HG03196 (cell line): ENCODE data around the gene HSPBP1.
"Not testable (repeated sequence)": the region's sequence is repeated elsewhere in the genome, so short reads cannot be mapped to it uniquely, and the experiment has no call there.

Experiments
- ATAC-seq: cut with Tn5 transposase; IDR thresholded peaks from one replicate; pipeline ENCODE4 v1.9.1; 2021; ENCODE audit not compliant: unreplicated experiment

The HSPBP1 gene

DNA sequence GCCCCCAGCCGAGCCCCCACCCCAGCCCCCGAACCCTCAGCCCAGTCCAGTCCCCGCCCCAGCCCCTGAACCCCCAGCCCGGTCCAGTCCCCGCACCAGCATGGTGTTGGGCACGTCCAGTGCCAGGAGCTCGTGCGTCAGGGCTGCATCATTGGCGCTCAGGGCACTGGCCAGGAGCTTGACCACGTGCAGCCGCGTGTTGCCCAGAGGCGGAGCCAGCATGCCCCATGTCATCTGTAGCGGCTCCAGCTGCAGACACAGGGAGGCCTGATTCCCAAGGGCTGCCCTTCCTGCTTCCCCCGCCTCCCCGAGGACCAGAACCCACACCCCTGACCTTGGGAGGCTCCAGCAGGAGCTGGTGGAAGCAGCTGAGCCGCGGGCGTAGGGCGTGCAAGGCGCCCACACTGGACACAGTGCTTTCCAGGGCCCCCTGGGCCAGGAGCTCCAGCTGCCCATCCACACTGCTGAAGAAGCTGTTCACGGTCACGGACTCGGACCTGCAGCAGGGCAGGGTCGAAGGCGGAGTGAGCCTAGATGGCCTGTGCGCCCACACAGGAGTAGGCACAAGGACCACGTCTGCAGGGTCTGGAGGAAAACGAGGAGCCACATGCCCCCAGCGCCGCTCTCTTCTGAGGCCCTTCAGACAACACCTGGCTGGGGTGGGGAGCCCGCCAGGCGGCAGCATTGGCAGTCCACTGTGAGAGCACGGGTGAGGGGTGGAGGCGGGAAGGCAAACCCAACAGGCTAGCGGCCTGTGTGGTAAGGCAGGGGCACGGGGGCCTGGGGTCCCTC is 38.6 kb downstream of the HSPBP1 start:
- ATAC-seq, result no peak

DNA sequence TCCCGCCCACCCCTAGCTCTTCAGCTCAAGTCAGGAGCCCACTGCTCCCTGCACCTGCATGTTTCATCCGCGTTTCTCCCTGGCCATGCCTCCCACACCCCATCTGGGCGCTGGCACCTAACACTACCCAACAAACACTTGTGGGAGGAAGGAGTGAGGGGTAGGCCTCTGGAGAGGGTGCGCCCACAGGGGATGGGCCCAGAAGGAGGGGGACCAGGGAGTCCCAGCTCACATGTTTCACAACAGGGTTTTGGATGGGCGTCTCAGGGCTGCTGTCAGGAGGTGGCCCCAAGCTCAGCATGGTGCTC is 39.2 kb downstream of the HSPBP1 start:
- ATAC-seq, result no peak

DNA sequence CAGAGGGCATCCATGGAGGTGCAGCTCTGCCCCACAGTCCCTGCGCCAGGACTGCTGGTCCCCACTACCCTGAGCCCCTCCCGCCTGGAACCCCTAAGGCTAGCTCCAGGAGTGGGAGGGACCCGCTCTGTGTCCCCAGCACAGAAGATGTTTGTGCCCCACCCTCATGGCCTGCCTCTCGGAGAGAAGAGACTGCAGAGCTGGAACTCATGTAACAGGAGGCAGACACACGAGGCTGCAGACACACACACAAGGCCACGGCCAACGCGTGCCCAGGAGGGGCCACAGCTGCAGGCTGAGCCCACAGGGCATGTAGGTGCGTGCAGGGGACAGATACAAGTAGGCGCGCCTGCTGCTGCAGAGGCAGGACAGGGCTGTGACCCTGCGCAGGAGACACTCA is 40.9 kb downstream of the HSPBP1 start:
- no peak for ATAC-seq

DNA sequence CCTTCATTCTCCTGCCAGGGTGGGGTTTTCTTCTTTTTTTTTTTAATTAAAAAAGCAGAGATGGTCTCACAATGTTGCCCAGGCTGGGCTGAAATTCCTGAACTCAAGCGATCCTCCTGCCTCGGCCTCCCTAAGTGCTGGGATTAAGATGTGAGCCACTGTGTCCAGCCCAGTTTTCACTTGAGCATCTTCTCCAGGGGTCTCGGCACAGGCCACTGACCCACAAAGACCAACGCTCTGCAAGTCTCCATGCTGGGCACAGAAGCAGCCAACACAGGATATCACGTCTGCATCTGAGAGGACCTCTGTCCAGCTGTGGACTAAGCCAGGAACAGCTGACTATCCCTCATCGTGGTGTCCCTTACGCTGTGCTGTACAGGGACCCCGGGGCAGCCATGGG is 41.9 kb downstream of the HSPBP1 start:
- ATAC-seq, result no peak

DNA sequence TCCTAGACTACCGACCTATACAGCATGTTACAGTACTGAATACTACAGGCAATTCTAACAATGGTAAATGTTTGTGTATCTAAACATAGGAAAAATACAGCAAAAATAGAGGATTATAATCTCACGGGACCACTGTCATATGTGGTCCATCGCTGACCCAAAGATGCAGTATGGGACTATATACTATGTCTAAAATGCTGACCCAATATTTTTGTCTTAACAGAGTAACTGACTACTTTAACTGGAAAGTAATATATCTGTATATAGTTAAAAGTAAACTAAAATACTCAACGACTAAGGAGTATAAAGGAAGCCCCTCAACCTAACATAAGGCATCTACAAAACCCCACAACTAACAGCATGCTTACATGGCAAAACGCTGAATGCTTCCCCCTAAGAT is 46.9 kb downstream of the HSPBP1 start:
- no peak for ATAC-seq

- no peak for ATAC-seq
These were observed 47.7 kb downstream of the HSPBP1 start for GRCh38 chr19:55232286-55232602.

- no peak for ATAC-seq
These were observed 48.3 kb downstream of the HSPBP1 start for GRCh38 chr19:55231391-55232285.

- no peak for ATAC-seq
These were observed 49.1 kb downstream of the HSPBP1 start for GRCh38 chr19:55230780-55231179.

- no peak for ATAC-seq
These were observed 49.6 kb downstream of the HSPBP1 start for GRCh38 chr19:55230329-55230728.

DNA sequence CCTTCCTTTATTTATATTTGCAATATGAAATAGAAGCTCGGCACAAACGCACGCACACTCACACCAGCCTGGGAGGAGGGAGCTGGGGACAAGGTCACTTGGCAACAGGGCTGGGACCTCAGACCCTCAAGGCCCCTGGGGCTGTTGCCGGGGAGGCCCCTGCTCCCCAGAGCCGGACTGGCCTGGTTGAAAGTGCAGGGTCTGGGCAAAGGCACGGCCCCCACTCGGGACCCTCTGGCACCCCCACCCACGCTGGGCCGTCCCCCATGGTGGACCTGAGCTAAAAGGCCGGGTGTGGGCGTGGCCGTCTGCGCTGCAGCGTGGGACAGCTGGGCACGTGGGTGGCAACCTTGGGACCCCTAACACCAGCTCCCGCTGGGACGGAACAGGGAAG is 50.1 kb downstream of the HSPBP1 start:
- ATAC-seq, result no peak

DNA sequence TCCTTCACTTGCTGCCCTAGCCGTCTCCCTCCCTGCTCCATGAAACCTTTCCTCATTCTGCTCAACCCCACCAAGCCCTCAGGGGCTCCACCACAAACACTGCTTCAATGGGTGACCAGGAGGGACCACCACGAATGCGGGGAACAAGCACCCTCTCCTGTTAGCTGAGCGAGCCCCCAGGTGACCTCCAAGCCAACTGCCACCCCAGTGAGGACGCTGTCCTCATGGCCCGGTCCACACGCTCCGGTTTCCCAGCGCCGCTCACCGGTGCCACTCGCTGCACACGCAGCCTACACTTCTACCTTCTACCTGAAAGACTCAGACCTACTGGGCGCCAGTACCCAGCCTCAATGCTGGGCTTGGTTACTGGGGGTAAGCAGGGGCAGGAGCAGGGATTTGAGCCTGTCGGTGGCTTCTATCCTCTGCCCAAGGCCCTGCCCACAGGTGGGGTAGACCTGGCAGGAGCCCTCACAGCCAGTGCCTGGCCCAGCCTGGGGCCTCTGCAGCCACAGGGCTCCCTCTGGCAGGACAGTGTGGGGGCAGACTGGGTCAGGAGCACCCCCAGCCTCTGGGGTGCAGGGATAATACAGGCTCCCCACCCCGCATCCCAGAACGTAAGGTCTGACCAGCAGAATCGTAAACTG is 50.6 kb downstream of the HSPBP1 start:
- ATAC-seq, result no peak

- ATAC-seq, result no peak
These were observed 51.4 kb downstream of the HSPBP1 start, which contains the start of gene TMEM86B for GRCh38 chr19:55228403-55229031. TSS of gene TMEM86B (minus strand) at chr19:55228763. CDS start at chr19:55228741, 22 bp downstream.

GRCh38 chr19:55228015-55228391 is 51.9 kb downstream of the HSPBP1 start:
- no peak for ATAC-seq

GRCh38 chr19:55227241-55228014 is 52.5 kb downstream of the HSPBP1 start:
- ATAC-seq, result no peak

GRCh38 chr19:55226788-55227187 is 53.1 kb downstream of the HSPBP1 start:
- no peak for ATAC-seq

GRCh38 chr19:55226273-55226672 is 53.6 kb downstream of the HSPBP1 start:
- ATAC-seq, result no peak

DNA sequence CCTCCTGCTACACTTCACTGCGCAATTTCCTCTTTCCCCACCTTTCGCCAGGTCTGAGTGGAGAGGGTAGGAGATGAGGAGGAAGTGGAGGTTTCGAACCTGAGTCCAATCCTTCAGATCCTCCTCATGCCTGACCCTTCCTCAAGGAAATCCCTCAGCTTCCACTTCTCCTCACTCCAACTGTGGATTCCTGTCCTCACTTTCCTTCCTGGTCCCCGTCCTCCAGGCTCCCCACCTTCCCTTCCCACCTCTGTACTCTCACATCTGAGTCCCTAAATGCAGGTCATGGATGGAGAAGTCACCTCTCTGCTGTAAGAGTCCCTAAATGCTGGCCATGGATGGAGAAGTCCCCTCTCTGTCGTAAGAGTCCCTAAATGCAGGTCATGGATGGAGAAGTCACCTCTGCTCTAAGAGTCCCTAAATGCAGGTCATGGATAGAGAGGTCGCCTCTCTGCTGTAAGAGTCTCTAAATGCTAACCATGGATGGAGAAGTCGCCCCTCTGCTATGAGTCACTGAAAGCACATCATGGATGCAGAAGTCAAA is 54.4 kb downstream of the HSPBP1 start:
- ATAC-seq, result no peak

- ATAC-seq, result not testable (repeated sequence)
These were observed 55.1 kb downstream of the HSPBP1 start for GRCh38 chr19:55224679-55225414.

DNA sequence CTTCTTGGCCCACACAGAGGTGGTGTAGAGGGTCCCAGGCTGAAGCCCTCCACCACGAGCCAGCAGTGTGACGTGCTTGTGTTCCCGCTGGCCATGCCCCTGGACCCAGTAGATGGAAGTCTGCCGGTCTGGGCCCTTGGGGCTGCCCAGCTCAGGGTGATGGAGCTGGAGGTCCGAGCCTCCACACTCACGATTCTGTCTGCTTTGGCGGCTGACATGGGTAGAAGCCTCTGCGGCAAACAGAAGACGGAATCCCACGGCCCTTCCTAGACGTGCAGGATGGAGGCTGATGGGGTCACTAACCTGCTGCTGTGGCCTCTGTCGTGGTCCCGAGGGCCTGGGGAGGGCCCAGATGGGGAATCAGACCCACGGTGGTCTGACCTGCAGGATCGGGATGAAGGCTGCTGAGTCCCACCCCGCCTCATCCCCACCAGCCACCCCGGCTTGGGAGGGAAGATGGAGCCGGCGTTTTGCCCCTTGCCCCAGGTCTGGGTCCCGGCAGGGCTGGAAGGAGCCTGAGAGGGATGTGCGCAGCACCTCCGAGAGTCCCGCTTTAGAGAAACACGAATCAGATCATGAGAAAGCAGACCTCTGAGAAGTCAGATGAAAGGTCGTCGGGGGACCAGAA is 55.8 kb downstream of the HSPBP1 start:
- ATAC-seq, result no peak
